H4 (cell line): ENCODE measurements around the gene BRIP1. TPM values are rescaled to one million over a fixed set of nuclear protein-coding genes. Genes with fewer than 3 reads are reported as not detected.
"Not testable (repeated sequence)": the region's sequence is repeated elsewhere in the genome, so short reads cannot be mapped to it uniquely, and the experiment has no call there.

Experiments used
- DNase-seq: peaks from one replicate; pipeline ENCODE4 v3.0.0-alpha.2; 2015; ENCODE audit warnings: low spot score
- total RNA-seq: library from RNA; depleted of rRNA; stranded (reverse); fragments of >200 nt; shearing (Covaris generic); gene quantifications from 2 replicates; pipeline ENCODE4 v1.2.3, GENCODE V29; 2014

The BRIP1 gene
- total RNA-seq, 1 experiment from 2014 or later, result 14.6 TPM

- DNase-seq, result no peak
Observed at GRCh38 chr17:61831099-61831498, 32.2 kb downstream of the BRIP1 start.

- DNase-seq, result no peak
Observed at GRCh38 chr17:61828694-61829093, 34.6 kb downstream of the BRIP1 start.

- DNase-seq, result no peak
Observed at GRCh38 chr17:61827649-61828395, 35.5 kb downstream of the BRIP1 start.

GRCh38 chr17:61826866-61827265 is 36.5 kb downstream of the BRIP1 start:
- DNase-seq, result not testable (repeated sequence)

- not testable (repeated sequence) for DNase-seq
Observed at GRCh38 chr17:61826198-61826597, 37.1 kb downstream of the BRIP1 start.

GRCh38 chr17:61825448-61826137 is 37.7 kb downstream of the BRIP1 start:
- DNase-seq, result no peak

GRCh38 chr17:61822326-61823285 is 40.7 kb downstream of the BRIP1 start:
- no peak for DNase-seq

GRCh38 chr17:61821655-61822054 is 41.7 kb downstream of the BRIP1 start:
- DNase-seq, result no peak

GRCh38 chr17:61819265-61819664 is 44.1 kb downstream of the BRIP1 start:
- DNase-seq, result not testable (repeated sequence)

- no peak for DNase-seq
Observed at GRCh38 chr17:61818225-61818624, 45.1 kb downstream of the BRIP1 start.

GRCh38 chr17:61817452-61817851 is 45.9 kb downstream of the BRIP1 start:
- no peak for DNase-seq

GRCh38 chr17:61816538-61816937 is 46.8 kb downstream of the BRIP1 start:
- no peak for DNase-seq

GRCh38 chr17:61815863-61816503 is 47.3 kb downstream of the BRIP1 start:
- DNase-seq, result no peak

GRCh38 chr17:61814485-61814884 is 48.8 kb downstream of the BRIP1 start:
- DNase-seq, result no peak

GRCh38 chr17:61813211-61813610 is 50.1 kb downstream of the BRIP1 start:
- DNase-seq, result no peak

- DNase-seq, result no peak
Observed at GRCh38 chr17:61812747-61813146, 50.6 kb downstream of the BRIP1 start.

- peak; percentile 34 for DNase-seq
Observed at GRCh38 chr17:61809816-61810392, 53.4 kb downstream of the BRIP1 start.

GRCh38 chr17:61808442-61808841 is 54.9 kb downstream of the BRIP1 start:
- no peak for DNase-seq

- DNase-seq, result no peak
Observed at GRCh38 chr17:61806936-61807335, 56.4 kb downstream of the BRIP1 start.

GRCh38 chr17:61806081-61806828 is 57.1 kb downstream of the BRIP1 start:
- no peak for DNase-seq

GRCh38 chr17:61805399-61805798 is 57.9 kb downstream of the BRIP1 start:
- DNase-seq, result no peak
